Stimulated activated CD4-positive, alpha-beta T cell treated with anti-CD3 and anti-CD28 coated beads, Interleukin-1b, Interleukin-23, amount 100 ng/mL, for 1 hour (primary cell): ENCODE results near the gene HSBP1.

Experiments
- DNase-seq, 2 donors: peaks; one replicate each; pipeline ENCODE4 v3.0.0-alpha.2; 2020; ENCODE audit warnings: low read depth in 2 of 2

HSBP1 gene

GRCh38 chr16:83839561-83839960 is 31.8 kb downstream of the HSBP1 start:
- DNase-seq: no peak

DNA sequence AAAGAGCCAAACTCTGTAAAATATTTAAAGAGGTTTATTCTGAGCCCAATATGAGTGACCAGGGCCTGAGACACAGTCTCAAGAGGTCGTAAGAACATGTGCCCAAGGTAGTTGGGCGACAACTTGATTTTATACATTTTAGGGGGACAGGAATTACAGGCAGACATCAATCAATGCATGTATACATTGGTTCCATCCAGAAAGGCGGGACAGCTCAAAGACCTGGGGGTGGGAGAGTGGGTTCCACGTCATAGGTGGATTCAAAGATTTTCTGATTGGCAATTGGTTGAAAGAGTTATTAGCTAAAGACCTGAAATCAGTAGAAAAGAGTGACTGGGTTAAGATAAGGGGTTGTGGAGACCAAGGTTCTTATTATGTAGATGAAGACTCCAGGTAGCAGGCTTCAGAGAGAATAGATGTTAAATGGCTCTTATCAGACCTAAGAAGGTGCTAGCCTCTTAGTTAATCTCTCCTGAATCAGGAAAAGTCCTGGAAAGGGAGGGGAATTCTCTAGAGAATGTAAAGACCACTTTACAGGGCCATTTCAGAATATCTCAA is 32.4 kb downstream of the HSBP1 start:
- no peak for DNase-seq

GRCh38 chr16:83842291-83842690 is 34.5 kb downstream of the HSBP1 start:
- no peak for DNase-seq

- DNase-seq: no peak
Observed at GRCh38 chr16:83842756-83843507, 35.2 kb downstream of the HSBP1 start.

DNA sequence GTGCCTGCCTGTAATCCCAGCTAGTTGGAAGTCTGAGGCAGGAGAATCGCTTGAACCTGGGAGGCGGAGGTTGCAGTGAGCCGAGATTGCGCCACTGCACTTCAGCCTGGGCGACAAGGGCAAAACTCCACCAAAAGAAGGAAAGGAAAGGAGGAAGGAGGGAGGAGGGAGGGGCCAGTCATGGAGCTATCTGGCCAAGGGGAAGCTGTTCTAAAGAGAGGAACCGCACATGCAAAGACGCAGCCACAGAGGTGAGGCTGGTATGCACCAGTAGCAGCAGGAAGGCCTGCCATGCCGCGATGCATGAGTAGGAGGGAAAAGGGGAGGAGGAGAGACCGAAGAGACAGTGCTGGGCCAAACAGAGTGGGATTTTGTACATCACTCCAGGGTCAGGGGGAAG is 35.9 kb downstream of the HSBP1 start:
- DNase-seq: no peak

DNA sequence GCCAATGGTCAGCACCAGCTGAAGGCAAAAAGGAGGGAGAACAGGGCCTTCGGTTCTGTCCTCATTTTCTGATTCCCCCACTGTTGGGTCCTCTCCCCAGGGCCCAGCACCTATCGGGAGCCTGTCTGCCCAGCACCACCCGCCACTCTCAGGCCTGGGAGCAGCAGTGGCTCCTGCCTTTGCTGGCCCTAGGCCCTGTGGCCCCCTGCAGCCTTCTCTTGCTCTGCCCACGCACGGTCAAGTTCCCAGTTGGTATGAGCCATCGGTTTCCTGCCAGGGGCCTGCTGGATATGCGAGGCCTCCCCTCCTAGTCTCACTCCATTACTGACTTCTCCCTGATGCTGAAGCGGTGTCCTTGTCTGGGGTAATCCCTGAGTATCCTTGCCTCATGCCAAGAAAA is 37.5 kb downstream of the HSBP1 start:
- DNase-seq: no peak

GRCh38 chr16:83847371-83848225 is 39.8 kb downstream of the HSBP1 start:
- DNase-seq: no peak

GRCh38 chr16:83849421-83849820 is 41.6 kb downstream of the HSBP1 start:
- no peak for DNase-seq

GRCh38 chr16:83850947-83851346 is 43.2 kb downstream of the HSBP1 start:
- DNase-seq: no peak

DNA sequence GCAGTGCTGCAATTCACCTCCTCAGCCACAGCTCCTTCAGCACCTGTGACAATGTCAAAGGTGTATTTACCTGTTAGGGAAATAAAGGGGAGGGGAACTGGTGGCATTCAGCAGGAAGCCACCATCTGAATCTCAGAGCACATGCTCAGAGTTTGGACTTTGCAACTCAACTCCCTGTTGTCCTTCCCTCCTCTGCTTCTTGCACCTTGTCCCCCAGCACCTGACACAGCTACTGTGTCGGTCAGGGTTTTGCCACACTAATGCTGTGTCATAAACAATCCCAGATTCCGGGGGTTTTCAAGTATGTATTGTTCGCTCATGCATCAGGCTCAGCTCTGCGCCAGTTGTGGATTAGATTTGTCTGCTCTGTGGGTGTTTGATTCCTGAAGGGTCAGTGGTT is 43.7 kb downstream of the HSBP1 start:
- DNase-seq: no peak

- no peak for DNase-seq
Observed at GRCh38 chr16:83852774-83853173, 45.0 kb downstream of the HSBP1 start.

- no peak for DNase-seq
Observed at GRCh38 chr16:83853834-83854233, 46.1 kb downstream of the HSBP1 start.

DNA sequence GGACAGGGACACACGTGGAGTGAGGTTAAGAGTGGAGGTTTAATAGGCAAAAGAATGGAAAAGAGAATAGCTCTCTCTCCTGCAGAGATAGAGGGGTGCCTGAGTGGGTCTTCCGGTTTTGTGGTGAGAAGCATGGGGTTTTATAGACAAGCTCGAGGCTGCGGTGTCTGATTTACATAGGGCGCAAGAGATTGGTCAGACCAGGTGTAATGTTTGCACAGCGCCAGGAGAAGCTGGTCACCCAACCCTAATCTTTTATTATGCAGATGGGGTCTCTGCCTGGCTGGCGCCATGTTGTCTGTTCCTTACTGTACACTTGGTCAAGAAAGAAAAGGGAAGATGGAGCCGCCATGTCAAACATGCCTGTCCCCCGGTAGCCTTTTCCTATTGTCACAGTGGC is 46.6 kb downstream of the HSBP1 start:
- DNase-seq: no peak

DNA sequence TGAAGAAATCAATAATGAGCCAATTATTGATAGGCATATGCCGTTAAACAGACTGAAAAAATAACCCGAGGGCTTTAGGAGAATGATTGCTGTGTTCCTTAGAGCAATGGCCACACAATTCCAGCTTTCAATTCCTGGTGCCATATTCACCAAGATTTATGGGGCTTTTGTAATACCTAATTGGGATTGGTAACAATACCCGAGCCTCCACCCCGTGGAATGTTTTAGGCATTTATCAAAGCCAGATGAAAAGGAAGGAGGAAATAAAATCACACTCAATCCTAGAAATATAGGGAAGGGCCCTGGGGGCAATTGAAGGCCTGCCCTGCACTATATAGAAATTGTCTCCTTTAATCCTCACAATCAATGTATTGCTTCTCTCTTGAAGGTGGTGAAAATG is 49.0 kb downstream of the HSBP1 start:
- DNase-seq: no peak

- DNase-seq: no peak
Observed at GRCh38 chr16:83859265-83859664, 51.5 kb downstream of the HSBP1 start.

- no peak for DNase-seq
Observed at GRCh38 chr16:83862661-83863060, 54.9 kb downstream of the HSBP1 start.

GRCh38 chr16:83863682-83864081 is 55.9 kb downstream of the HSBP1 start:
- no peak for DNase-seq
